Stimulated activated naive CD8-positive, alpha-beta T cell treated with anti-CD3 and anti-CD28 coated beads, Interleukin-15, Interleukin-2, amounts not matched to agents 100 ng/mL and 50 ng/mL, for 24 hours (primary cell): ENCODE measurements around the gene RASGRF2.

Experiments used
- H3K27ac Mint-ChIP-seq: one replicate; pipeline ENCODE4 v1.8.0; 2021; ENCODE audit warnings: mild to moderate bottlenecking, mixed read lengths
- H3K27me3 Mint-ChIP-seq: one replicate; pipeline ENCODE4 v1.8.0; 2021; ENCODE audit warnings: mixed read lengths
- H3K36me3 Mint-ChIP-seq: one replicate; pipeline ENCODE4 v1.8.0; 2021; ENCODE audit warnings: low read depth, mixed read lengths
- H3K4me1 Mint-ChIP-seq: one replicate; pipeline ENCODE4 v1.8.0; 2021; ENCODE audit warnings: low read depth, mixed read lengths
- H3K4me3 Mint-ChIP-seq: one replicate; pipeline ENCODE4 v1.8.0; 2021; ENCODE audit warnings: mild to moderate bottlenecking, mixed read lengths
- H3K9me3 Mint-ChIP-seq: one replicate; pipeline ENCODE4 v1.8.0; 2021; ENCODE audit warnings: mixed read lengths

Gene RASGRF2

GRCh38 chr5:80962630-80963520 is 2.7 kb downstream of the RASGRF2 start:
- H3K36me3 Mint-ChIP-seq, result no peaks in the 10 kb centered on the region
- H3K27me3 Mint-ChIP-seq, result peaks cover 6% of the 10 kb centered on the region
- peaks cover 87% of the 10 kb centered on the region for H3K4me1 Mint-ChIP-seq
- H3K4me3 Mint-ChIP-seq, result peak overlapping the region; percentile 92
- H3K27ac Mint-ChIP-seq, result peak overlapping the region; percentile 47
- H3K9me3 Mint-ChIP-seq, result no peaks in the 10 kb centered on the region

GRCh38 chr5:80963521-80963895 is 3.3 kb downstream of the RASGRF2 start:
- no peaks in the 10 kb centered on the region for H3K36me3 Mint-ChIP-seq
- H3K9me3 Mint-ChIP-seq, result peaks cover 4% of the 10 kb centered on the region
- peaks cover 6% of the 10 kb centered on the region for H3K27me3 Mint-ChIP-seq
- peak overlapping the region; percentile 23 for H3K27ac Mint-ChIP-seq
- H3K4me3 Mint-ChIP-seq, result peak overlapping the region; percentile 92
- H3K4me1 Mint-ChIP-seq, result peaks cover 86% of the 10 kb centered on the region

GRCh38 chr5:80963966-80964481 is 3.9 kb downstream of the RASGRF2 start:
- peaks cover 6% of the 10 kb centered on the region for H3K27me3 Mint-ChIP-seq
- peaks cover 4% of the 10 kb centered on the region for H3K9me3 Mint-ChIP-seq
- peak overlapping the region; percentile 42 for H3K27ac Mint-ChIP-seq
- peak overlapping the region; percentile 92 for H3K4me3 Mint-ChIP-seq
- peaks cover 81% of the 10 kb centered on the region for H3K4me1 Mint-ChIP-seq
- H3K36me3 Mint-ChIP-seq, result no peaks in the 10 kb centered on the region

GRCh38 chr5:80964491-80964890 is 4.3 kb downstream of the RASGRF2 start:
- peaks cover 77% of the 10 kb centered on the region for H3K4me1 Mint-ChIP-seq
- H3K9me3 Mint-ChIP-seq, result peaks cover 4% of the 10 kb centered on the region
- H3K4me3 Mint-ChIP-seq, result peak overlapping the region; percentile 92
- peak overlapping the region; percentile 74 for H3K27ac Mint-ChIP-seq
- peaks cover 4% of the 10 kb centered on the region for H3K27me3 Mint-ChIP-seq
- no peaks in the 10 kb centered on the region for H3K36me3 Mint-ChIP-seq

GRCh38 chr5:80964919-80965318 is 4.8 kb downstream of the RASGRF2 start:
- peaks cover 74% of the 10 kb centered on the region for H3K4me1 Mint-ChIP-seq
- peak overlapping the region; percentile 74 for H3K27ac Mint-ChIP-seq
- H3K36me3 Mint-ChIP-seq, result peaks cover under 1% of the 10 kb centered on the region
- peaks cover 4% of the 10 kb centered on the region for H3K9me3 Mint-ChIP-seq
- no peaks in the 10 kb centered on the region for H3K27me3 Mint-ChIP-seq
- peak overlapping the region; percentile 92 for H3K4me3 Mint-ChIP-seq

GRCh38 chr5:80967500-80968181 is 7.5 kb downstream of the RASGRF2 start:
- Mint-ChIP-seq H3K4me1 (peaks cover 78% of the 10 kb centered on the region), H3K27me3 (no peaks in the 10 kb centered on the region), H3K36me3 (peaks cover 6% of the 10 kb centered on the region), H3K27ac (peak overlapping the region; percentile 91), H3K9me3 (peaks cover 4% of the 10 kb centered on the region), H3K4me3 (peak overlapping the region; percentile 40)

- H3K4me1 Mint-ChIP-seq, result peaks cover 55% of the 10 kb centered on the region
- no peak overlapping the region for H3K4me3 Mint-ChIP-seq
- H3K36me3 Mint-ChIP-seq, result peaks cover 6% of the 10 kb centered on the region
- peak overlapping the region; percentile 27 for H3K27ac Mint-ChIP-seq
- H3K27me3 Mint-ChIP-seq, result no peaks in the 10 kb centered on the region
- peaks cover 4% of the 10 kb centered on the region for H3K9me3 Mint-ChIP-seq
Observed at GRCh38 chr5:80973027-80973426, 12.9 kb downstream of the RASGRF2 start.

GRCh38 chr5:80975065-80975464 is 14.9 kb downstream of the RASGRF2 start:
- no peak overlapping the region for H3K4me3 Mint-ChIP-seq
- H3K27ac Mint-ChIP-seq, result peak overlapping the region; percentile 39
- no peaks in the 10 kb centered on the region for H3K27me3 Mint-ChIP-seq
- H3K4me1 Mint-ChIP-seq, result peaks cover 60% of the 10 kb centered on the region
- no peaks in the 10 kb centered on the region for H3K9me3 Mint-ChIP-seq
- peaks cover 5% of the 10 kb centered on the region for H3K36me3 Mint-ChIP-seq

- no peaks in the 10 kb centered on the region for H3K9me3 Mint-ChIP-seq
- no peaks in the 10 kb centered on the region for H3K36me3 Mint-ChIP-seq
- no peak overlapping the region for H3K4me3 Mint-ChIP-seq
- no peak overlapping the region for H3K27ac Mint-ChIP-seq
- no peaks in the 10 kb centered on the region for H3K27me3 Mint-ChIP-seq
- H3K4me1 Mint-ChIP-seq, result peaks cover 62% of the 10 kb centered on the region
Observed at GRCh38 chr5:80976985-80977384, 16.8 kb downstream of the RASGRF2 start.

- Mint-ChIP-seq H3K27me3 (no peaks in the 10 kb centered on the region), H3K27ac (no peak overlapping the region), H3K36me3 (peaks cover 4% of the 10 kb centered on the region), H3K4me3 (no peak overlapping the region), H3K4me1 (peaks cover 59% of the 10 kb centered on the region), H3K9me3 (no peaks in the 10 kb centered on the region)
Observed at GRCh38 chr5:80977764-80978163, 17.6 kb downstream of the RASGRF2 start.

- H3K36me3 Mint-ChIP-seq, result peaks cover 4% of the 10 kb centered on the region
- no peak overlapping the region for H3K27ac Mint-ChIP-seq
- peaks cover 50% of the 10 kb centered on the region for H3K4me1 Mint-ChIP-seq
- H3K4me3 Mint-ChIP-seq, result no peak overlapping the region
- no peaks in the 10 kb centered on the region for H3K27me3 Mint-ChIP-seq
- no peaks in the 10 kb centered on the region for H3K9me3 Mint-ChIP-seq
Observed at GRCh38 chr5:80978772-80979317, 18.7 kb downstream of the RASGRF2 start.

GRCh38 chr5:80982093-80982492 is 21.9 kb downstream of the RASGRF2 start:
- Mint-ChIP-seq H3K4me1 (peaks cover 52% of the 10 kb centered on the region), H3K27ac (no peak overlapping the region), H3K4me3 (no peak overlapping the region), H3K27me3 (no peaks in the 10 kb centered on the region), H3K9me3 (no peaks in the 10 kb centered on the region), H3K36me3 (peaks cover 4% of the 10 kb centered on the region)

- peak overlapping the region; percentile 5 for H3K27ac Mint-ChIP-seq
- H3K9me3 Mint-ChIP-seq, result no peaks in the 10 kb centered on the region
- H3K27me3 Mint-ChIP-seq, result no peaks in the 10 kb centered on the region
- peaks cover 53% of the 10 kb centered on the region for H3K4me1 Mint-ChIP-seq
- H3K4me3 Mint-ChIP-seq, result no peak overlapping the region
- H3K36me3 Mint-ChIP-seq, result peaks cover 4% of the 10 kb centered on the region
Observed at GRCh38 chr5:80985600-80986228, 25.6 kb downstream of the RASGRF2 start.

- Mint-ChIP-seq H3K27me3 (no peaks in the 10 kb centered on the region), H3K4me3 (no peak overlapping the region), H3K4me1 (peaks cover 53% of the 10 kb centered on the region), H3K27ac (peak overlapping the region; percentile 39), H3K36me3 (peaks cover 4% of the 10 kb centered on the region), H3K9me3 (no peaks in the 10 kb centered on the region)
Observed at GRCh38 chr5:80986382-80986781, 26.2 kb downstream of the RASGRF2 start.
